ENCODE results near the gene FAM149A.

Gene FAM149A

GRCh38 chr4:186105647-186106321 lies 1.3 kb downstream of the FAM149A start:
- DNase-seq, result no peak

- DNase-seq, result no peak
Measured at GRCh38 chr4:186107947-186108346, 3.4 kb downstream of the FAM149A start.

GRCh38 chr4:186108391-186108790 lies 3.9 kb downstream of the FAM149A start:
- DNase-seq, result no peak

GRCh38 chr4:186109245-186109644 lies 4.7 kb downstream of the FAM149A start:
- no peak for DNase-seq

- DNase-seq, result no peak
Measured at GRCh38 chr4:186116697-186117096, 12.2 kb downstream of the FAM149A start.

- no peak for DNase-seq
Measured at GRCh38 chr4:186118582-186118981, 14.1 kb downstream of the FAM149A start.

- DNase-seq, result no peak
Measured at GRCh38 chr4:186121057-186121456, 16.6 kb downstream of the FAM149A start.

- DNase-seq, result no peak
Measured at GRCh38 chr4:186128842-186129241, 24.3 kb downstream of the FAM149A start.

GRCh38 chr4:186131935-186132334 lies 27.4 kb downstream of the FAM149A start:
- DNase-seq, result no peak

GRCh38 chr4:186132577-186133242 lies 28.2 kb downstream of the FAM149A start:
- DNase-seq, result no peak

- DNase-seq, result no peak
Measured at GRCh38 chr4:186134257-186134656, 29.8 kb downstream of the FAM149A start.

GRCh38 chr4:186134861-186135260 lies 30.4 kb downstream of the FAM149A start:
- DNase-seq, result no peak

- DNase-seq, result no peak
Measured at GRCh38 chr4:186137196-186137794, 32.8 kb downstream of the FAM149A start.

GRCh38 chr4:186144198-186144945 lies 39.9 kb downstream of the FAM149A start:
- no peak for DNase-seq

GRCh38 chr4:186144946-186145569 lies 40.6 kb downstream of the FAM149A start:
- no peak for DNase-seq

GRCh38 chr4:186146458-186146857 lies 42.0 kb downstream of the FAM149A start:
- DNase-seq, result no peak

- DNase-seq, result no peak
Measured at GRCh38 chr4:186148336-186148975, 44.0 kb downstream of the FAM149A start.

- peak; percentile 22 for DNase-seq
Measured at GRCh38 chr4:186149872-186150271, 45.4 kb downstream of the FAM149A start.

- no peak for DNase-seq
Measured at GRCh38 chr4:186150926-186151325, 46.4 kb downstream of the FAM149A start.

GRCh38 chr4:186151499-186151898 lies 47.0 kb downstream of the FAM149A start:
- no peak for DNase-seq

- no peak for DNase-seq
Measured at GRCh38 chr4:186158021-186158813, 53.7 kb downstream of the FAM149A start.

- no peak for DNase-seq
Measured at GRCh38 chr4:186158966-186159365, 54.5 kb downstream of the FAM149A start.
